ENCODE results near the gene IGFBP4. TPM values are rescaled to one million over a fixed set of nuclear protein-coding genes. Genes with fewer than 3 reads are reported as not detected.
A peak's percentile ranks its signal among the peaks of the same experiment; 100 is the strongest.

Gene IGFBP4
- total RNA-seq, 1 donor from 2014 or later: 108 TPM

GRCh38 chr17:40433551-40434415, 9.5 kb upstream of the IGFBP4 start:
- Mint-ChIP-seq H3K27me3 (ENCODE audit: low read depth) (no peaks in the 10 kb centered on the region), H3K4me1 (peaks cover 14% of the 10 kb centered on the region), H3K9me3 (peaks cover 3% of the 10 kb centered on the region), H3K4me3 (no peak overlapping the region), H3K27ac (peak overlapping the region; percentile 8), H3K36me3 (no peaks in the 10 kb centered on the region)
- DNase-seq (ENCODE audit: low spot score in 2 of 2, unreplicated experiment in 2 of 2): no peak
- peak; percentile 40 for TF ChIP-seq CTCF (IDR thresholded peaks at IDR 0.05; ENCODE audit: unreplicated experiment)

GRCh38 chr17:40436636-40437035, 6.6 kb upstream of the IGFBP4 start:
- H3K27ac Mint-ChIP-seq: no peak overlapping the region
- DNase-seq (ENCODE audit: low spot score in 2 of 2, unreplicated experiment in 2 of 2): no peak
- H3K4me1 Mint-ChIP-seq: peaks cover 17% of the 10 kb centered on the region
- H3K27me3 Mint-ChIP-seq (ENCODE audit: low read depth): peaks cover 2% of the 10 kb centered on the region
- H3K9me3 Mint-ChIP-seq: no peaks in the 10 kb centered on the region
- H3K4me3 Mint-ChIP-seq: no peak overlapping the region
- TF ChIP-seq CTCF (IDR thresholded peaks at IDR 0.05; ENCODE audit: unreplicated experiment): no peak
- no peaks in the 10 kb centered on the region for H3K36me3 Mint-ChIP-seq

DNA sequence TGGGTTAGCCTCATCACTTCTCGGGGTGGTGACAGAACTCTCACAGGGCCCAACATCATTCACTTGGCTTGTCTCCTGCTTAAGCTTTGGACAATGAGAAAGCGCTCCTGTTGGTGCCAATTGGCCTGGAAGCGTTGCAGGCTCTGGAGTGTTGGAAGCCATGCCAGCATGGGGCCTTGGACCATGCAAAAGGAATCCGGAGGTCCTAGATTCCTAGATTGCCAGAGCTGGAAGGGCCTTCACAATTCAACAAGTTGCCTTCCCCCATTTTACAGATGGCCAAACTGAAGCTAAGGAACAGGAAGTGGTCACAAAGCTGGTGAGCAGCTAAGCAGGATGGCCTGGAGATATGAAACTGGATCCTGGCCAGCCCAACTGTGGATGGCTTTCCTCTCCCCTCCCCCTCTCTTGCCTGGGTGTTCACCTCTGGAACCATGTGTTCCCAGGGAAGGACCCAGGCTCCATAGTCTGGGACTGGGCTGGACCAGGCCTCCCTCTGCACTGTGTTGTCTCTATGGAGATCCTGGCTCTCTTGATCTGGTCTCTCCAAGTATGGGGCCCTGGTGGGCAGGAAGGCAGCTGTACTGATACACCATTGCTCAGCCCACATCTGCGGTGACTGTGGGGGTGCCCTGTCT, 6.0 kb upstream of the IGFBP4 start:
- Mint-ChIP-seq H3K36me3 (no peaks in the 10 kb centered on the region), H3K9me3 (no peaks in the 10 kb centered on the region), H3K4me3 (no peak overlapping the region), H3K4me1 (peaks cover 17% of the 10 kb centered on the region), H3K27me3 (ENCODE audit: low read depth) (peaks cover 2% of the 10 kb centered on the region), H3K27ac (no peak overlapping the region)
- no peak for TF ChIP-seq CTCF (IDR thresholded peaks at IDR 0.05; ENCODE audit: unreplicated experiment)
- DNase-seq (ENCODE audit: low spot score in 2 of 2, unreplicated experiment in 2 of 2): no peak

GRCh38 chr17:40440166-40440565, 3.1 kb upstream of the IGFBP4 start:
- no peak overlapping the region for H3K27ac Mint-ChIP-seq
- H3K9me3 Mint-ChIP-seq: no peaks in the 10 kb centered on the region
- no peaks in the 10 kb centered on the region for H3K36me3 Mint-ChIP-seq
- H3K4me1 Mint-ChIP-seq: peaks cover 17% of the 10 kb centered on the region
- no peak overlapping the region for H3K4me3 Mint-ChIP-seq
- TF ChIP-seq CTCF (IDR thresholded peaks at IDR 0.05; ENCODE audit: unreplicated experiment): no peak
- no peak for DNase-seq (ENCODE audit: low spot score in 2 of 2, unreplicated experiment in 2 of 2)
- peaks cover 15% of the 10 kb centered on the region for H3K27me3 Mint-ChIP-seq (ENCODE audit: low read depth)

- H3K4me3 Mint-ChIP-seq: peak overlapping the region; percentile 58
- no peak overlapping the region for H3K27ac Mint-ChIP-seq
- no peak for DNase-seq (ENCODE audit: low spot score in 2 of 2, unreplicated experiment in 2 of 2)
- no peak for TF ChIP-seq CTCF (IDR thresholded peaks at IDR 0.05; ENCODE audit: unreplicated experiment)
- H3K27me3 Mint-ChIP-seq (ENCODE audit: low read depth): peaks cover 19% of the 10 kb centered on the region
- H3K4me1 Mint-ChIP-seq: peaks cover 25% of the 10 kb centered on the region
- H3K36me3 Mint-ChIP-seq: no peaks in the 10 kb centered on the region
- H3K9me3 Mint-ChIP-seq: no peaks in the 10 kb centered on the region
Observed at GRCh38 chr17:40442392-40443195, 656 bp upstream of the IGFBP4 start.

Measured in mesothelial cell of epicardium (in vitro differentiated cells).